Upper lobe of left lung (tissue), 4 donors: ENCODE data around the gene HEATR1.

Source experiments
- CTCF ChIP-seq, 6 experiments: fragments of 450-650 bp in 4 of 6; fragments of 200-600 bp in 2 of 6; sonication (generic) in 2 of 6; IDR thresholded peaks; one replicate each; pipeline ENCODE4 v1.5.1; 2016 to 2019; ENCODE audit warnings: antibody characterized with exemption in 6 of 6
- POLR2A ChIP-seq, 4 donors: fragments of 450-650 bp; IDR thresholded peaks; one replicate each; pipeline ENCODE4 v1.5.1; 2016 to 2017; ENCODE audit warnings: antibody characterized with exemption in 4 of 4, mild to moderate bottlenecking in 2 of 4
- POLR2AphosphoS5 ChIP-seq, 2 donors: sonication (generic); formaldehyde crosslinking; IDR thresholded peaks; one replicate each; pipeline ENCODE4 v1.5.1; 2017; ENCODE audit warnings: antibody characterized with exemption in 2 of 2

- TF ChIP-seq CTCF (IDR thresholded peaks at IDR 0.05) (no peak), POLR2AphosphoS5 (IDR thresholded peaks at IDR 0.05) (peak; percentile 50 to 66), POLR2A (IDR thresholded peaks at IDR 0.05) (peak in 2 of 4 donors; percentile 38 to 47)
Observed at GRCh38 chr1:236524142-236524894, 80.0 kb downstream of the HEATR1 start.
